ENCODE measurements around the gene MRPL12. TPM values are rescaled to one million over a fixed set of nuclear protein-coding genes. Genes with fewer than 3 reads are reported as not detected.

MRPL12 gene
- total and polyA plus RNA-seq, 2 donors (not counting 1 experiment from before 2014, with no cell fraction given) = 23.8 to 25.6 TPM

GRCh38 chr17:81667754-81668153 lies 35.4 kb upstream of the MRPL12 start:
- Mint-ChIP-seq H3K4me3 (peak overlapping the region; percentile 91), H3K27ac (peak overlapping the region; percentile 53), H3K4me1 (peaks cover 23% of the 10 kb centered on the region), H3K27me3 (no peaks in the 10 kb centered on the region), H3K9me3 (ENCODE audit: insufficient read depth) (no peaks in the 10 kb centered on the region)
- Histone ChIP-seq H3K4me3 (ENCODE audit: control extremely low read depth in 1 of 5, extremely low read depth in 1 of 5, insufficient read depth in 1 of 5, low read depth in 2 of 5, low read length in 4 of 5) (no peak overlapping the region), H3K79me2 (ENCODE audit: control insufficient read depth, insufficient read depth, low read length) (peaks cover 54% of the 10 kb centered on the region), H3K36me3 (replicated peaks in 1 of 2; ENCODE audit: control extremely low read depth in 1 of 2, control insufficient read depth in 1 of 2, extremely low read depth in 1 of 2, insufficient read depth in 2 of 2, low read length in 1 of 2) (peaks cover 0 to 37% of the 10 kb centered on the region in 2 experiments), H4K20me1 (ENCODE audit: control insufficient read depth, insufficient read depth, low read length, poor library complexity, severe bottlenecking) (peaks cover 13% of the 10 kb centered on the region), H3K27ac (ENCODE audit: low read length in 2 of 2) (no peak overlapping the region), H3K27me3 (replicated peaks in 1 of 4; ENCODE audit: control extremely low read depth in 1 of 4, control insufficient read depth in 3 of 4, insufficient read depth in 4 of 4, low read length in 3 of 4) (no peaks in the 10 kb centered on the region), H3K4me2 (replicated peaks; ENCODE audit: low read depth, low read length, poor library complexity, severe bottlenecking) (peak overlapping the region; percentile 93), H3K9ac (ENCODE audit: low read length) (no peak overlapping the region), H3K9me3 (ENCODE audit: control extremely low read depth in 1 of 3, control insufficient read depth in 2 of 3, insufficient read depth in 1 of 3, low read length in 2 of 3) (no peaks in the 10 kb centered on the region), H3K4me1 (ENCODE audit: control insufficient read depth in 2 of 2, insufficient read depth in 2 of 2, low read length in 2 of 2) (peaks cover 19 to 25% of the 10 kb centered on the region in 2 donors), H2AFZ (ENCODE audit: insufficient read depth, low read depth, low read length, poor library complexity, severe bottlenecking) (no peak overlapping the region)
- no peak for DNase-seq
- ChIA-PET POLR2A (interaction anchor here (0.7 to 1.7 kb wide), 2 partner anchors 16 to 403 kb away, joined by 5 to 7 read pairs; partner anchors contain the start of genes ARL16 and HGS), CTCF (no interaction called here)
- TF ChIP-seq CTCF (IDR thresholded peaks at IDR 0.05) (no peak), EZH2 (IDR thresholded peaks at IDR 0.05; ENCODE audit: borderline replicate concordance, insufficient read depth, low read depth, low read length, poor library complexity, severe bottlenecking) (no peak)
- WGBS (ENCODE audit: insufficient coverage) = 89% methylated on average over 18 of the region's 18 CpGs
- ATAC-seq (ENCODE audit: low read depth) = no peak
- intact Hi-C loops (cut with micrococcal nuclease) = loop anchor here (2.0 kb wide), 1 partner anchor 115 kb away; the partner anchor contains the start of gene FAAP100

GRCh38 chr17:81672504-81672903 lies 30.7 kb upstream of the MRPL12 start:
- peaks cover 13% of the 10 kb centered on the region for H4K20me1 ChIP-seq (ENCODE audit: control insufficient read depth, insufficient read depth, low read length, poor library complexity, severe bottlenecking)
- CTCF ChIA-PET = no interaction called here
- no peak overlapping the region for H3K4me3 ChIP-seq (ENCODE audit: control extremely low read depth in 1 of 5, extremely low read depth in 1 of 5, insufficient read depth in 1 of 5, low read depth in 2 of 5, low read length in 4 of 5)
- POLR2A ChIA-PET = no interaction called here
- 95% methylated on average over 15 of the region's 18 CpGs for WGBS (ENCODE audit: insufficient coverage)
- H3K4me3 Mint-ChIP-seq = no peak overlapping the region
- peaks cover 8 to 9% of the 10 kb centered on the region in 2 donors for H3K4me1 ChIP-seq (ENCODE audit: control insufficient read depth in 2 of 2, insufficient read depth in 2 of 2, low read length in 2 of 2)
- H3K27ac Mint-ChIP-seq = no peak overlapping the region
- TF ChIP-seq EZH2 (IDR thresholded peaks at IDR 0.05; ENCODE audit: borderline replicate concordance, insufficient read depth, low read depth, low read length, poor library complexity, severe bottlenecking) (no peak), CTCF (IDR thresholded peaks at IDR 0.05) (no peak)
- no peak overlapping the region for H3K4me2 ChIP-seq (replicated peaks; ENCODE audit: low read depth, low read length, poor library complexity, severe bottlenecking)
- peaks cover 0 to 53% of the 10 kb centered on the region in 2 experiments for H3K36me3 ChIP-seq (replicated peaks in 1 of 2; ENCODE audit: control extremely low read depth in 1 of 2, control insufficient read depth in 1 of 2, extremely low read depth in 1 of 2, insufficient read depth in 2 of 2, low read length in 1 of 2)
- peaks cover 27% of the 10 kb centered on the region for H3K79me2 ChIP-seq (ENCODE audit: control insufficient read depth, insufficient read depth, low read length)
- DNase-seq = no peak
- peaks cover 15% of the 10 kb centered on the region for H3K4me1 Mint-ChIP-seq
- no peaks in the 10 kb centered on the region for H3K27me3 ChIP-seq (replicated peaks in 1 of 4; ENCODE audit: control extremely low read depth in 1 of 4, control insufficient read depth in 3 of 4, insufficient read depth in 4 of 4, low read length in 3 of 4)
- H3K9me3 Mint-ChIP-seq (ENCODE audit: insufficient read depth) = no peaks in the 10 kb centered on the region
- no peak overlapping the region for H3K9ac ChIP-seq (ENCODE audit: low read length)
- intact Hi-C loops (cut with micrococcal nuclease) = no loop called here
- no peaks in the 10 kb centered on the region for H3K9me3 ChIP-seq (ENCODE audit: control extremely low read depth in 1 of 3, control insufficient read depth in 2 of 3, insufficient read depth in 1 of 3, low read length in 2 of 3)
- no peak for ATAC-seq (ENCODE audit: low read depth)
- no peak overlapping the region for H3K27ac ChIP-seq (ENCODE audit: low read length in 2 of 2)
- H3K27me3 Mint-ChIP-seq = no peaks in the 10 kb centered on the region
- H2AFZ ChIP-seq (ENCODE audit: insufficient read depth, low read depth, low read length, poor library complexity, severe bottlenecking) = no peak overlapping the region

Measured in B cell (primary cell).